ENCODE measurements around the gene SOX13.

DNA sequence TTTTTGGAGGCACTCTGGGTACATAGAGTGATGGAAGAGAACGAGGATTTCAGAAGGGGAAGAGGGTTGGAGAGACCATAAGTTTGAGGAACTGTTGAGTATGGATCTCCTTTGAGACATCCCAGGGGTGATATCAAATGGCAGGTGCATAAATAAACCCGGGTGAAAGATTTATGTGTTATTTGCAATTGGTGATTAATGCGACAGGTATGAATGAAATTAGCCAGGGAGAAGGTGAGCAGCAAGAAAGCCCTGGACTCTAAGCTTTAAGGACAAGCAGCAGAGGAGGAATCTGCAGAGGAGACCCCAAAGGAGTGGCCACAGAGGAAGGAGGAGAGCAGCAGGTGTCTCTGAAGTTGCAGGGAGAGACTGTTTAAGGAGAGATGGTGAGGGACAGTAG is 102.0 kb downstream of the SOX13 start:
- no peak for TF ChIP-seq POLR2A (IDR thresholded peaks at IDR 0.05)
- TF ChIP-seq, protein P1, sequence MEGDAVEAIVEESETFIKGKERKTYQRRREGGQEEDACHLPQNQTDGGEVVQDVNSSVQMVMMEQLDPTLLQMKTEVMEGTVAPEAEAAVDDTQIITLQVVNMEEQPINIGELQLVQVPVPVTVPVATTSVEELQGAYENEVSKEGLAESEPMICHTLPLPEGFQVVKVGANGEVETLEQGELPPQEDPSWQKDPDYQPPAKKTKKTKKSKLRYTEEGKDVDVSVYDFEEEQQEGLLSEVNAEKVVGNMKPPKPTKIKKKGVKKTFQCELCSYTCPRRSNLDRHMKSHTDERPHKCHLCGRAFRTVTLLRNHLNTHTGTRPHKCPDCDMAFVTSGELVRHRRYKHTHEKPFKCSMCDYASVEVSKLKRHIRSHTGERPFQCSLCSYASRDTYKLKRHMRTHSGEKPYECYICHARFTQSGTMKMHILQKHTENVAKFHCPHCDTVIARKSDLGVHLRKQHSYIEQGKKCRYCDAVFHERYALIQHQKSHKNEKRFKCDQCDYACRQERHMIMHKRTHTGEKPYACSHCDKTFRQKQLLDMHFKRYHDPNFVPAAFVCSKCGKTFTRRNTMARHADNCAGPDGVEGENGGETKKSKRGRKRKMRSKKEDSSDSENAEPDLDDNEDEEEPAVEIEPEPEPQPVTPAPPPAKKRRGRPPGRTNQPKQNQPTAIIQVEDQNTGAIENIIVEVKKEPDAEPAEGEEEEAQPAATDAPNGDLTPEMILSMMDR (IDR thresholded peaks at IDR 0.05), result no peak
